Transverse colon (tissue), 4 donors: ENCODE data around the gene ZBTB16. TPM values are rescaled to one million over a fixed set of nuclear protein-coding genes. Genes with fewer than 3 reads are reported as not detected.
A peak's percentile ranks its signal among the peaks of the same experiment; 100 is the strongest.

ENCODE experiments used
- DNase-seq: peaks from one replicate; pipeline ENCODE4 v3.0.0-alpha.2; 2019
- H3K27ac ChIP-seq, 4 donors: fragments of 200-600 bp; sonication (generic); 2 replicates each; pipeline ENCODE4 v1.5.1; 2016 to 2018; ENCODE audit warnings: inconsistent platforms in 4 of 4
- H3K27me3 ChIP-seq: fragments of 200-600 bp; sonication (generic); 2 replicates; pipeline ENCODE4 v1.5.1; 2017; ENCODE audit warnings: inconsistent platforms
- H3K36me3 ChIP-seq, 4 donors: fragments of 200-600 bp; sonication (generic); 2 replicates each; pipeline ENCODE4 v1.5.1; 2017 to 2019; ENCODE audit warnings: inconsistent platforms in 4 of 4
- H3K4me1 ChIP-seq, 4 donors: fragments of 200-600 bp; sonication (generic); 2 replicates each; pipeline ENCODE4 v1.5.1; 2017 to 2020; ENCODE audit warnings: inconsistent platforms in 4 of 4
- H3K4me3 ChIP-seq, 4 donors: fragments of 200-600 bp; sonication (generic); 1 replicate in 1 of 4; 2 replicates in 3 of 4; pipeline versions ENCODE4 v1.5.1 to v1.6.1; 2017 to 2019; ENCODE audit warnings: inconsistent platforms in 4 of 4
- H3K9me3 ChIP-seq, 2 donors: fragments of 200-600 bp; sonication (generic); 2 replicates each; pipeline ENCODE4 v1.5.1; 2017 to 2019; ENCODE audit warnings: inconsistent platforms in 2 of 2
- CTCF ChIP-seq, 5 experiments: fragments of 200-600 bp in 3 of 5; fragments of 450-650 bp in 2 of 5; sonication (generic) in 3 of 5; IDR thresholded peaks; 1 replicate in 2 of 5; 2 replicates in 3 of 5; pipeline ENCODE4 v1.5.1; 2016 to 2017; ENCODE audit warnings: antibody characterized with exemption in 5 of 5, inconsistent platforms in 3 of 5, mild to moderate bottlenecking in 2 of 5, moderate library complexity in 1 of 5
- EP300 ChIP-seq: sonication (generic); formaldehyde crosslinking; IDR thresholded peaks from one replicate; pipeline ENCODE4 v1.6.1; 2017; ENCODE audit warnings: antibody characterized with exemption, low read depth
- POLR2A ChIP-seq: fragments of 450-650 bp; IDR thresholded peaks from one replicate; pipeline ENCODE4 v1.6.1; 2016; ENCODE audit warnings: antibody characterized with exemption, mild to moderate bottlenecking, moderate library complexity
- POLR2AphosphoS5 ChIP-seq, 3 donors: sonication (generic); formaldehyde crosslinking; IDR thresholded peaks; one replicate each; pipeline ENCODE4 v1.6.1; 2016; ENCODE audit warnings: antibody characterized with exemption in 3 of 3
- WGBS, 2 donors: methylation state at CpG; one replicate each; pipeline ENCODE4 v1.1.5; 2018; ENCODE audit warnings: low coverage in 1 of 2; 5-methylcytosine and 5-hydroxymethylcytosine counted together
- in situ Hi-C, 4 donors: fragments of 200-750 bp; cut with MboI; loops; one replicate each; pipeline versions ENCODE4 v1.15.0 to v1.15.1; 2017; ENCODE audit warnings: low sequenced_read_pairs in 3 of 4, low pct_ligation_motif_present in 1 of 4, low pct_unique_long_range_greater_than_20kb in 1 of 4
- intact Hi-C: fragments of 100-400 bp; cut with DNase I; formaldehyde crosslinking; loops from one replicate; pipeline ENCODE4 v1.15.1; 2023; ENCODE audit warnings: low total_unique reads
- total RNA-seq, 4 donors: library from RNA; depleted of rRNA; stranded (reverse); fragments of >200 nt; gene quantifications; one replicate each; pipeline ENCODE4 v1.1.0, GENCODE V29; 2016

Gene ZBTB16
- total RNA-seq, 4 donors from 2014 or later: 108 to 271 (median 155) TPM

- Histone ChIP-seq H3K9me3 (no peaks in the 10 kb centered on the region), H3K4me3 (no peak overlapping the region), H3K4me1 (peaks cover 46 to 88% (median 60%) of the 10 kb centered on the region in 4 donors), H3K27ac (peak overlapping the region; percentile 33 to 96 (median 57)), H3K36me3 (no peaks in the 10 kb centered on the region), H3K27me3 (no peaks in the 10 kb centered on the region)
- in situ Hi-C loops: no loop called here
- WGBS, 2 donors: 70 to 75% methylated on average over 1 to 3 of the region's 3 CpGs
- intact Hi-C loops: no loop called here
- TF ChIP-seq POLR2AphosphoS5 (IDR thresholded peaks at IDR 0.05) (peak in 1 of 3 donors; percentile 5), CTCF (IDR thresholded peaks at IDR 0.05) (no peak)
- no peak for DNase-seq
Observed at GRCh38 chr11:114149689-114150407, 90.3 kb downstream of the ZBTB16 start.

- WGBS, 2 donors: 48 to 50% methylated on average over 1 to 6 of the region's 6 CpGs
- Histone ChIP-seq H3K27ac (peak overlapping the region; percentile 22 to 96 (median 57)), H3K4me1 (peaks cover 52 to 91% (median 67%) of the 10 kb centered on the region in 4 donors), H3K27me3 (no peaks in the 10 kb centered on the region), H3K36me3 (no peaks in the 10 kb centered on the region), H3K4me3 (no peak overlapping the region), H3K9me3 (no peaks in the 10 kb centered on the region)
- TF ChIP-seq POLR2AphosphoS5 (IDR thresholded peaks at IDR 0.05) (no peak), EP300 (no peak), CTCF (IDR thresholded peaks at IDR 0.05) (no peak), POLR2A (no peak)
- DNase-seq: no peak
- intact Hi-C loops (no loop called here), in situ Hi-C loops (no loop called here)
Observed at GRCh38 chr11:114150671-114151070, 91.2 kb downstream of the ZBTB16 start.

- Histone ChIP-seq H3K9me3 (no peaks in the 10 kb centered on the region), H3K36me3 (peaks cover 0 to 4% (median 0%) of the 10 kb centered on the region in 4 donors), H3K4me1 (peaks cover 53 to 83% (median 69%) of the 10 kb centered on the region in 4 donors), H3K27ac (peak overlapping the region; percentile 0 to 96 (median 80)), H3K4me3 (no peak overlapping the region), H3K27me3 (no peaks in the 10 kb centered on the region)
- WGBS, 2 donors: 98% methylated on average over 2 of the region's 2 CpGs; no CpG with 5 or more reads in 1 of the 2 donors
- no peak for DNase-seq
- no peak for TF ChIP-seq POLR2A
- TF ChIP-seq POLR2AphosphoS5 (IDR thresholded peaks at IDR 0.05): no peak
- TF ChIP-seq CTCF (IDR thresholded peaks at IDR 0.05): no peak
- no peak for TF ChIP-seq EP300
- in situ Hi-C loops: no loop called here
- intact Hi-C loops: no loop called here
Observed at GRCh38 chr11:114151631-114152030, 92.1 kb downstream of the ZBTB16 start.

GRCh38 chr11:114152162-114152561 is 92.7 kb downstream of the ZBTB16 start:
- 76 to 85% methylated on average over 3 of the region's 3 CpGs for WGBS, 2 donors
- in situ Hi-C loops: no loop called here
- H3K4me3 ChIP-seq: no peak overlapping the region
- H3K36me3 ChIP-seq: peaks cover 0 to 10% (median 0%) of the 10 kb centered on the region in 4 donors
- no peak for DNase-seq
- peak overlapping the region; percentile 0 to 96 (median 80) for H3K27ac ChIP-seq
- no peaks in the 10 kb centered on the region for H3K27me3 ChIP-seq
- H3K9me3 ChIP-seq: no peaks in the 10 kb centered on the region
- intact Hi-C loops: no loop called here
- no peak for TF ChIP-seq POLR2AphosphoS5 (IDR thresholded peaks at IDR 0.05)
- TF ChIP-seq POLR2A: no peak
- no peak for TF ChIP-seq CTCF (IDR thresholded peaks at IDR 0.05)
- TF ChIP-seq EP300: no peak
- peaks cover 51 to 81% (median 67%) of the 10 kb centered on the region in 4 donors for H3K4me1 ChIP-seq
